HUES6 (cell line): ENCODE results near the gene SPRED2.
A peak's percentile ranks its signal among the peaks of the same experiment; 100 is the strongest.

Source experiments
- H3K27ac ChIP-seq: 2 replicates; pipeline ENCODE4 v1.7.0; 2013; ENCODE audit warnings: low read depth, mild to moderate bottlenecking, low read length, inconsistent platforms
- H3K27me3 ChIP-seq: 2 replicates; pipeline ENCODE4 v1.6.1; 2013; ENCODE audit warnings: low read length; ENCODE audit not compliant: control insufficient read depth, insufficient read depth
- H3K36me3 ChIP-seq: 2 replicates; pipeline ENCODE4 v1.6.1; 2013; ENCODE audit warnings: low read length; ENCODE audit not compliant: control insufficient read depth, insufficient read depth
- H3K4me1 ChIP-seq: 2 replicates; pipeline ENCODE4 v1.6.1; 2013; ENCODE audit warnings: low read length; ENCODE audit not compliant: control insufficient read depth, insufficient read depth
- H3K4me3 ChIP-seq: 2 replicates; pipeline ENCODE4 v1.5.1; 2013; ENCODE audit warnings: low read depth, low read length
- H3K9ac ChIP-seq: one replicate; pipeline ENCODE4 v1.6.1; 2013; ENCODE audit warnings: mild to moderate bottlenecking, low read length
- H3K9me3 ChIP-seq: 2 replicates; pipeline ENCODE4 v1.6.1; 2013; ENCODE audit warnings: low read depth, low read length; ENCODE audit not compliant: control insufficient read depth, insufficient read depth

SPRED2 gene

DNA sequence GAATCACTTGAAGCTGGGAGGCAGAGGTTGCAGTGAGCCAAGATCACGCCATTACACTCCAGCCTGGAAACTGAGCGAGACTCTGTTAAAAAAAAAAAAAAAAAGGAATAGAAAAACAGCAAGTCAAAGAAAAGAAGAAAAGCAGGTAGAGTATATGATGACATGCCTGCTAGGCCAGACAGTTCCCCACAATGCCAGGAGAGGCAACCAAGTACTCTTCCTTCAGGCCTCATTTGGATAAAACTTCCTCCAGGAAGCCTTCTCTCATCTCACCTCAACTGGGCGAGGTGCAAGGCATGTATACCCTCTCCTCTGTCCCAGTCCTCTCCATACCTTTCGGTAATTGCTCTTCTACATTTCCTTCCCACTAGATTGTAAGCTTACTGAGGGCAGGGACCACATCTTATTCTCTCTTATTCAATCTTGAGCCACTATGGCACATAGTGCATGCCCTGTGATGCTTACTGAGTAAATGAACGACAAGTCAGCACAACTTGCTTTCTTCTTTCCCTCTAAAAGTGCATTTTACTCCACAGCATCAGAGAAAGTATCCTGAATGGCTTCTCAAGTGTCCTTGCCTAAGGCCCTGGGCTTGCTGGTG lies 10.1 kb upstream of the SPRED2 start:
- H3K27ac ChIP-seq = no peak overlapping the region
- no peak overlapping the region for H3K9ac ChIP-seq
- H3K4me3 ChIP-seq = no peak overlapping the region
- peaks cover 17% of the 10 kb centered on the region for H3K4me1 ChIP-seq
- H3K9me3 ChIP-seq = no peaks in the 10 kb centered on the region
- peaks cover 14% of the 10 kb centered on the region for H3K27me3 ChIP-seq
- no peaks in the 10 kb centered on the region for H3K36me3 ChIP-seq

DNA sequence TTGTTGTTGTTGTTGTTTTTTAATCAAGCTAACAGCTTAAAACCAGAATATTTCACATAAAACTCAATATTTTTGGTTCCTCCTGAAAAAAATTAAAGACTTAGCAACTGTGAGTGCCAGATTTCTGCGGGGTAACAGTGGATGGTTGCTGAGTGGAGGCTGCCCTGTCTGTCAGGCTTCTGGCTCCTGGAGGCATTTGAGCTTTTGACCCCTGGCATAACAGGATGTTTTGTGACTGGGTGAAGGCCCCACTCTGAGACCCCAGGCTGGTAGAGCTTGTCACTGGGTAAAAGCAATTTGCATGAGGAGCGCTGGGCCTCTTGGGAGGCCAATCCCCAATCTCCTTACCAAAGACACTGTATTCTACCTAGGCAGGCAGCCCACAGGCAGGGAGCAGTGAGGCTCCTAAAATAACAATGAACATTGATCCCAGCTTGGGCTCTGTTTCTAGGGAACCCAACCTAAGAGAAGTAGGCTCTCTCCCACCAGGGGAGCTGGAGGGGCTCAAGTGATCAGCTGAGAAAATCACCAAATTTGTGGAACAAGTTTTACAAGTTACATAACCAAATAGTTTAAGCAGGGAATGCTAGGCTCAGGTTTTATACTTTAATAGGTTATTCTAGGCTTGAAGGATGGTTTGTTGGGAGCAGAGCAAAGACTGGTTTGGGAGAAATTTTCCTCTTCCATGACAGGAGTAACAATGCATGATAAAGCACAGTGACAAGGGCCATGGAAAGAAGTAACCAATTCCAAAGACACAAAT lies 5.9 kb upstream of the SPRED2 start:
- peak overlapping the region; percentile 55 for H3K9ac ChIP-seq
- no peaks in the 10 kb centered on the region for H3K36me3 ChIP-seq
- H3K9me3 ChIP-seq = no peaks in the 10 kb centered on the region
- H3K27ac ChIP-seq = peak overlapping the region; percentile 49; the same call in 1 of the 2 replicates
- peaks cover 14% of the 10 kb centered on the region for H3K27me3 ChIP-seq
- peak overlapping the region; percentile 90 for H3K4me3 ChIP-seq
- peaks cover 38% of the 10 kb centered on the region for H3K4me1 ChIP-seq

DNA sequence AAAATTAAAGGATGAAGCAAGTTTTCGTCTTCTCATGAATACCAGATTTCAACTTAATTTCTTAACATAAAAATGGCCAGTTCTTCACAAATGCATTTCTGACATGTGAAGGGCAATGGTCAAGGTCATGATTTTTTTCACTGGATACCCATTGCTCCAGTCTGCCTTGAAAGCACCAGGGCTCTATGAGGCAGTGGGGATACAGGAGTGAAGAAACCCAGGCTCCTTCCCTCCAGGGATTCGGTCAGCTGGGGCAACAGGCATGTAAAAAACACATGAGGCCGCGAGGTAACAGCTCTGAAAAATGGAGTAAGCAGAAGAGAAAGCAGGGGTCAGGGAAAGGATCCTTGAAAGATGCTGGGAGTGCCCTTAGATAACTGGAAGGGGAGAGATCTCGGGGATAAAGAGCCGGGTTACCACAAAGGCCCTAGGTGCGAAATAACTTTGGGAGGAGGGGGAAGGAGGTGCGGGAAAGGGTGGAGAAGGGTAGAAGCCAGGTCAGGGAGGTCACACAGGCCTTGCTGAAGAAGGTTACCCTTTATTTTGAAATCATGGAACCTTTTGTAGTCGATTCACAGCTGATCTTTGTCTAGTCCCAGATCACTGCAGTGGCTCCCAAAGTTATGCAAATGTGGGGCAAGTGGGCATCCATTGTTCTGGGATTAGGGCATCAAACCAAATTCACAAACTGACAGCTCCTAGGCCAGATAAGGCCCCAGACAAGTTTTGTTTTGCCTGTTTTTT lies 5.2 kb upstream of the SPRED2 start:
- peaks cover 38% of the 10 kb centered on the region for H3K4me1 ChIP-seq
- H3K27me3 ChIP-seq = peaks cover 14% of the 10 kb centered on the region
- peak overlapping the region; percentile 38 for H3K9ac ChIP-seq
- peak overlapping the region; percentile 90 for H3K4me3 ChIP-seq
- H3K36me3 ChIP-seq = no peaks in the 10 kb centered on the region
- H3K27ac ChIP-seq = peak overlapping the region; percentile 49; the same call in 1 of the 2 replicates
- H3K9me3 ChIP-seq = no peaks in the 10 kb centered on the region

DNA sequence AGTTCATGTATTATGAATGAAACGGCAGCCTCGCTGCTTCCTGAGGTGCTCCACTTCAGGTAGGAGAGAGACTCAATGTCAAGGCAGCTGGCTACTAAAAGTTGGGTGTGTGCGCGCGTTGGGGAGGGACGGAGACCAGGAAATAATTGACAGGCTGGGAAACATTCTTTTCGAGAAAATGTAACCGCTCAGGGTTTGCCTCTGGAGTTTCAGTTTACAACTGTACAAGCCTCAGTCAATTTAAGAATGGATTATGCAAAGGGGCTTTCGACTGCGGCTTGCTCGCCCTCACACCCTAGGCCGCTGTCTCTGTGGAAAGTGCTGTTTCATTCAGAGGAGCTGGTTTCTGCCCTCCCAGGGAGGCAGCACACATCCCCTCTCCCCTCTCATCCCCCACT lies 4.4 kb upstream of the SPRED2 start:
- Histone ChIP-seq H3K4me3 (peak overlapping the region; percentile 90), H3K36me3 (no peaks in the 10 kb centered on the region), H3K27ac (peak overlapping the region; percentile 90; the same call in 1 of the 2 replicates), H3K4me1 (peaks cover 38% of the 10 kb centered on the region), H3K9me3 (no peaks in the 10 kb centered on the region), H3K9ac (peak overlapping the region; percentile 89), H3K27me3 (peaks cover 14% of the 10 kb centered on the region)

DNA sequence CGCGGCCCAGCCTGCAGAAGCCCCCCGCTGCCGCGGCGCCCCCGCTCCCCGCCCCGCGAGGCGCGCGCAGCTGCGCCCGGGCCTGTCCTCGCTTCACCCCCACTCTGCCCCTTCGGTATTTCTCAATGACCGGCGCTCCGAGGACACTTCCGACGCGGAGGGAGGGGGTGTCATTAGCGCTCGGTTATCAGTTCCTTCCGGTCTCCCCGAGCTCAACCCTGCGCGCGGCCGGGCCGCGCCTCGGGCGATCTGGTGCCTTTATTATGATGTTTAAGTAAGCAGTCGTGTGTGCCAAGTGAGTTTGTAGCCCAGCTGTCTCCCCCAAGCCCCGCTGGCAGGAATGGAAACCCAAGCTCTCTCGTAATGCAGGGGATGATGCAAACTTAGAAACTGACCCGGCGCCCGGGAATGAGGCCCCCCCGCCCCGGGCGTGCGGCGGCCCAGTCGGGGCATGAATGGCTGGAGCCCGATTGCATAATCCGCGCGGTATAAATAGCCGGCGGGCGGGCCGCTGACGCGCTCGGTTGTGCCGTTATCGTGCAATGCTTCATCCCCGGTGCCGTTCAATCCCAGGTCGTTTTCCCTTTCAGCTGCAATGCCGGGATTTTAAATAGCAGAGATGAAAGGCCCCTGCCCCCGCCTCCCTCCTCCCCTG lies 3.9 kb upstream of the SPRED2 start:
- Histone ChIP-seq H3K36me3 (no peaks in the 10 kb centered on the region), H3K9me3 (no peaks in the 10 kb centered on the region), H3K9ac (peak overlapping the region; percentile 89), H3K4me3 (peak overlapping the region; percentile 90), H3K27me3 (peaks cover 14% of the 10 kb centered on the region), H3K4me1 (peaks cover 38% of the 10 kb centered on the region), H3K27ac (peak overlapping the region; percentile 90)

DNA sequence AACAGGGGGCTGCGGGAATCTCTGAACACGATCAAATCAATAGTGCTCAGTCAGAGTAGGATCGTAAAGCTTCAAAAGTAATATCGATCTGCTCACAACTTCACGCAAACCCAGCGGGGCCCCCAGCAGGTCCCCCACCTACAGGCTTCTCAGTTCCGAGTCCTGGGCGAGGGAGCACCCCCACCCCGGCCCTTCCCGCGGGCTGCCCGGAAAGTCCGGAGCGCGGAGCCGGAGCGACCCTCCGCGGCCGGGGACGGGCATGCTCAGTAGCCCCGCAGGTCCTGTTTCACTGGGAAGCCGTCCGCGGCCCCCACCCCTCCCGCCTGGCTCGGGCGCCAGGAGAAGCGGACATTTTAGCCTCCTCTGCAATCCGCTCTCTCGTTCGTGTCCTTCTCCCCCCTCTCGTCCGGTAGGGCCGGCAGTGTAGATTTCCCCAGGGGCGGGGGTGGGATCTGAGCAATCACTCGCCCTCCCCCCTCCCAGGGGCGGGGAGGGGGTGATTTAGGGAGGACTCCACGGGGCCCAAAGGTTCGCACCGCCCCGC lies 3.3 kb upstream of the SPRED2 start:
- Histone ChIP-seq H3K4me3 (peak overlapping the region; percentile 90), H3K27me3 (peaks cover 14% of the 10 kb centered on the region), H3K36me3 (no peaks in the 10 kb centered on the region), H3K4me1 (peaks cover 38% of the 10 kb centered on the region), H3K9ac (peak overlapping the region; percentile 89), H3K27ac (peak overlapping the region; percentile 90), H3K9me3 (no peaks in the 10 kb centered on the region)

DNA sequence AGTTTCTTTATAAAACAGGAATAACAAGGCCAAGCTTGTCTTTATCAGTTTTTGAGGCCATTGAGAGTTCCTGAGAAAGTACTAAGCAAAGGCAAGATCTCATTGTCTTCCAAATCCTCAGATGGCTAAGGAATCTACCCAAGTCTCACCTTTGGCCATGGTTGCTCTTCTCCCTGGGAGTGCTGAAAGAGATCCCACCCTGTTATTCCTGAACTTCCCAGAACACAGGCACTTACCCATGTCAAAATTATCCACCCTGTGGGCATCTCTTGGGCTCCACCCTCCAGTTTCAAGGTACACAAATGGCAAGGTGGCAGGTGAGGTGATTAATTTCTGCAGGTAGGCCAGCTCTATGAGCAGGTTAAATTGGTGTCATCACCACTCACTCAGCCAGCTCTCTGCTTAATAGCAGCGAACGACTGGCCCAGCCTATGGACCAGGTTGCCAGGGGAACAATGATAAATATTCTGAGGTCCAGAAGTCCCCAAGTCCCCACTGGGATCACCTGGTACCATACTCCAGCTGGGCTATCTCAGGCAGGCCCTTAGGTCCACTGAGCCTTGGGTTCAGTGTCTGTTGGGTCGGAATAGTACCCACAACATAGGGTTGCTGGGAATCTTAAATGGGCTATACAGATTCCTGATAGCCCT lies 2.3 kb upstream of the SPRED2 start:
- Histone ChIP-seq H3K36me3 (no peaks in the 10 kb centered on the region; the same call in 1 of the 2 replicates), H3K27me3 (peaks cover 20% of the 10 kb centered on the region), H3K4me1 (peaks cover 45% of the 10 kb centered on the region), H3K9ac (no peak overlapping the region), H3K4me3 (peak overlapping the region; percentile 90; the same call in 1 of the 2 replicates), H3K9me3 (no peaks in the 10 kb centered on the region), H3K27ac (no peak overlapping the region)

DNA sequence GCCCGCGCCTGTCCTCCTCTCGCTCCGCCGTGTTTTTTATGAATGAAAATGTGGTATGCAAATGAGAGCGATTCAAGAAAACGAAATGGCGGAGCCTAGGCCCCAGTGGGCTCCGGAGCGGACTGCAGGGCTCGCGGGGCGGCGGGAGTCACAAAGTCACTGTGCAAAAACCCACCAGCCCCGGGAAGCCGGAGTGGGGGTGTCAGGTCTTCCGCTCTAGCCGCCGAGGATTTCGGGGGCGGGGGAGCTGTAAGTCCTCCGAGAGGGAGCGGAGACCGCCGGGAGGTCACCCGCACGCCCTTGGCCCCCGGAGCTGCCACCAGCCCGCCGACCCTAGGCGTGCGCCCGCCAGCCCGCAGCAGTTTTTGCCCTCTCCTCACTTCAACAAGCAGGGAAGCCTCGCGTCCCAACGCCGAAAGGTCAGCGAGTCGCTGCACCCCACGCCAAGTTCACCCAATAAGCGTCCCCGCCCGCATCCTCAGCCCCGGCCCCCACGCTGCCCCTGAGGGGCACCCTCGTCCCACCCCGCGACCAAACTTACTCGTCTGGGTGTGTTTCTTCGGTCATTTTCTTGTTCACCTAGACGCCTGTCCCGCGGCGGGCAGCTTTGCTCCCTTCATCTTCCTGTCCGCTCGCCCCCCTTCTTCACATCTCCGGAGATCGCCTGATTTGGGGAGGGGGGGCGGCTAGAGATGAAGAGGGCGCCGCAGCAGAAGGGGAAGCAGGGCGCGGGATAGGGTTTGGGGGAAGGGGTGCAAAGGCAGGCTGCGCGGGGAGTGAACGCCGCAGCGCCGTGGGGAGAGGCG lies 775 bp downstream of the SPRED2 start:
- peak overlapping the region; percentile 69; the same call in 1 of the 2 replicates for H3K27ac ChIP-seq
- H3K4me3 ChIP-seq = peak overlapping the region; percentile 93
- H3K9ac ChIP-seq = peak overlapping the region; percentile 88
- H3K4me1 ChIP-seq = peaks cover 29% of the 10 kb centered on the region
- peaks cover 11% of the 10 kb centered on the region; the same call in 1 of the 2 replicates for H3K27me3 ChIP-seq
- no peaks in the 10 kb centered on the region for H3K9me3 ChIP-seq
- H3K36me3 ChIP-seq = no peaks in the 10 kb centered on the region; the same call in 1 of the 2 replicates

DNA sequence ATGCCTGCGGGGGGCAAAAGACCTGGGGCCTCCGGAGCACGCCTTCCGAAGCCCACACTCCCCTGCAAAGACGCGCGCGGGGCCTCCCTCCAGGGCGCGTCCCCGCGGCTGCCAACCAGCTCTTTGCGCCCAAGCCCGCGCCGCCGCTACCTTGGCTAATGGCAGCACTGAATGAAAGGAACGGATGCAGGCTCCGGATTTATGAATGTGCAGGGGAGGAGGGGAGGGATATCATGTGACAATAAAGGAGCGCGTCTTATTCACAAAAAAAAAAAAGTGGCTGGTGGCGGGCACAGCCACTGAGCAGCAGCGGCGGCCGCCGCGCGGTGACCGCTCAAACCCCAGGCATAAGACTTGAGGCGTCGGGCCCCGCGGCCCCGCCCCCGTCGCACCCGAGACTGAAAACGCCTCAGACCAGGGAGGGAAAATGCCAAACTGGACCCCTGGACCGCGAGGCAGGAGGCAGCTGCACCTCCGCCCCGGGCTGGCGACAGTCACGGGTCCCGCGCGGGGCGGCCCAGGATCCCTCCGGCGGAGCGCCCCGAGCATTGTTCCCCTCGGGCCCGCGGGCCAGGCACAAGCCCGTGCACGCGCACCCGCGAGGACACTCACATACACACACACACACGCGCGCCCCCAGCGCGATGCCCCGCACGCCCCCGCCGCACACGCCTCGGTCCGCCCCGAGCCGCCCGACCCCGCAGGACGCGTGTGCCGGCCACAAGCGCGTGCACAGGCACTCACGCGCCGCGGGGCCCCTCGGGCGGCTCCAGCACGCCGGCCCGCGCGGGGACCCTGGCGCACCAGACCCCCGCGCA lies 1.6 kb downstream of the SPRED2 start:
- Histone ChIP-seq H3K27me3 (peaks cover 11% of the 10 kb centered on the region; the same call in 1 of the 2 replicates), H3K27ac (no peak overlapping the region; the same call in 1 of the 2 replicates)

More for the DNA sequence above, 1.6 kb downstream of the SPRED2 start:
- H3K4me1 ChIP-seq = peaks cover 29% of the 10 kb centered on the region
- no peaks in the 10 kb centered on the region for H3K9me3 ChIP-seq
- H3K36me3 ChIP-seq = no peaks in the 10 kb centered on the region; the same call in 1 of the 2 replicates
- H3K9ac ChIP-seq = peak overlapping the region; percentile 88
- peak overlapping the region; percentile 93 for H3K4me3 ChIP-seq
